HEK293 (cell line): ENCODE measurements around the gene HEXIM1.

Experiments
- CTCF ChIP-seq: fragments of 450-650 bp; formaldehyde crosslinking; IDR thresholded peaks from 2 replicates; pipeline ENCODE4 v1.5.1; 2016; ENCODE audit warnings: missing biosample characterization, missing genetic modification characterization
- GLIS2 ChIP-seq: fragments of 450-650 bp; formaldehyde crosslinking; IDR thresholded peaks from 2 replicates; pipeline ENCODE4 v1.5.1; 2016; ENCODE audit warnings: missing biosample characterization, missing genetic modification characterization
- REPIN1 ChIP-seq: fragments of 450-650 bp; formaldehyde crosslinking; IDR thresholded peaks from 2 replicates; pipeline ENCODE4 v1.5.1; 2017; ENCODE audit warnings: missing biosample characterization, missing genetic modification characterization, low read depth
- ZNF175 ChIP-seq: fragments of 450-650 bp; formaldehyde crosslinking; IDR thresholded peaks from 2 replicates; pipeline ENCODE4 v1.5.1; 2016; ENCODE audit warnings: missing biosample characterization, missing genetic modification characterization
- ZNF18 ChIP-seq: fragments of 450-650 bp; formaldehyde crosslinking; IDR thresholded peaks from 2 replicates; pipeline ENCODE4 v1.5.1; 2016; ENCODE audit warnings: missing biosample characterization, missing genetic modification characterization
- ZNF223 ChIP-seq: fragments of 450-650 bp; formaldehyde crosslinking; IDR thresholded peaks from 2 replicates; pipeline ENCODE4 v1.5.1; 2016; ENCODE audit warnings: missing biosample characterization, missing genetic modification characterization
- ZNF280D ChIP-seq: fragments of 450-650 bp; formaldehyde crosslinking; IDR thresholded peaks from 2 replicates; pipeline ENCODE4 v1.5.1; 2016; ENCODE audit warnings: missing biosample characterization, missing genetic modification characterization
- ZNF391 ChIP-seq: fragments of 450-650 bp; formaldehyde crosslinking; IDR thresholded peaks from 2 replicates; pipeline ENCODE4 v1.5.1; 2016; ENCODE audit warnings: low read depth, missing biosample characterization, missing genetic modification characterization, borderline replicate concordance
- ZNF433 ChIP-seq: fragments of 450-650 bp; formaldehyde crosslinking; IDR thresholded peaks from 2 replicates; pipeline ENCODE4 v1.5.1; 2016; ENCODE audit warnings: missing biosample characterization, missing genetic modification characterization, low read depth
- ZNF473 ChIP-seq: fragments of 450-650 bp; formaldehyde crosslinking; IDR thresholded peaks from 2 replicates; pipeline ENCODE4 v1.5.1; 2017; ENCODE audit warnings: missing biosample characterization, missing genetic modification characterization
- ZNF48 ChIP-seq: fragments of 450-650 bp; formaldehyde crosslinking; IDR thresholded peaks from 2 replicates; pipeline ENCODE4 v1.5.1; 2016; ENCODE audit warnings: missing biosample characterization, missing genetic modification characterization
- ZNF501 ChIP-seq: fragments of 450-650 bp; formaldehyde crosslinking; IDR thresholded peaks from 2 replicates; pipeline ENCODE4 v1.5.1; 2016; ENCODE audit warnings: missing biosample characterization, missing genetic modification characterization
- ZNF549 ChIP-seq: fragments of 450-650 bp; IDR thresholded peaks from 2 replicates; pipeline ENCODE4 v1.5.1; 2018; ENCODE audit warnings: missing biosample characterization, missing genetic modification characterization, mild to moderate bottlenecking, inconsistent platforms, moderate library complexity
- ZNF629 ChIP-seq: fragments of 450-650 bp; formaldehyde crosslinking; IDR thresholded peaks from 2 replicates; pipeline ENCODE4 v1.5.1; 2017; ENCODE audit warnings: missing biosample characterization, missing genetic modification characterization
- ZNF660 ChIP-seq: fragments of 450-650 bp; IDR thresholded peaks from 2 replicates; pipeline ENCODE4 v1.5.1; 2018; ENCODE audit warnings: missing biosample characterization, mild to moderate bottlenecking, missing genetic modification characterization
- ZNF776 ChIP-seq: fragments of 450-650 bp; formaldehyde crosslinking; IDR thresholded peaks from 2 replicates; pipeline ENCODE4 v1.5.0; 2017; ENCODE audit warnings: missing biosample characterization, missing genetic modification characterization, borderline replicate concordance
- ZNF843 ChIP-seq: fragments of 450-650 bp; formaldehyde crosslinking; IDR thresholded peaks from 2 replicates; pipeline ENCODE4 v1.5.1; 2016; ENCODE audit warnings: missing biosample characterization, missing genetic modification characterization
- TF ChIP-seq, protein P1 (sequence below): fragments of 450-650 bp; formaldehyde crosslinking; IDR thresholded peaks from 2 replicates; pipeline ENCODE4 v1.5.1; 2016; ENCODE audit warnings: missing biosample characterization, missing genetic modification characterization, low read depth
- TF ChIP-seq, protein P2 (sequence below): fragments of 450-650 bp; formaldehyde crosslinking; IDR thresholded peaks from 2 replicates; pipeline ENCODE4 v1.5.1; 2016; ENCODE audit warnings: missing biosample characterization, missing genetic modification characterization, borderline replicate concordance
- TF ChIP-seq, protein P3 (sequence below): fragments of 450-650 bp; formaldehyde crosslinking; IDR thresholded peaks from 2 replicates; pipeline ENCODE4 v1.5.1; 2016; ENCODE audit warnings: missing biosample characterization, missing genetic modification characterization
- TF ChIP-seq, protein P4 (sequence below): fragments of 450-650 bp; formaldehyde crosslinking; IDR thresholded peaks from 2 replicates; pipeline ENCODE4 v1.5.1; 2016; ENCODE audit warnings: missing biosample characterization, missing genetic modification characterization, low read depth
- TF ChIP-seq, protein P5 (sequence below): fragments of 450-650 bp; formaldehyde crosslinking; IDR thresholded peaks from 2 replicates; pipeline ENCODE4 v1.5.1; 2016; ENCODE audit warnings: missing biosample characterization, missing genetic modification characterization

Gene HEXIM1

GRCh38 chr17:45149669-45150664 is 1.7 kb downstream of the HEXIM1 start (continued):
- TF ChIP-seq, protein P1, sequence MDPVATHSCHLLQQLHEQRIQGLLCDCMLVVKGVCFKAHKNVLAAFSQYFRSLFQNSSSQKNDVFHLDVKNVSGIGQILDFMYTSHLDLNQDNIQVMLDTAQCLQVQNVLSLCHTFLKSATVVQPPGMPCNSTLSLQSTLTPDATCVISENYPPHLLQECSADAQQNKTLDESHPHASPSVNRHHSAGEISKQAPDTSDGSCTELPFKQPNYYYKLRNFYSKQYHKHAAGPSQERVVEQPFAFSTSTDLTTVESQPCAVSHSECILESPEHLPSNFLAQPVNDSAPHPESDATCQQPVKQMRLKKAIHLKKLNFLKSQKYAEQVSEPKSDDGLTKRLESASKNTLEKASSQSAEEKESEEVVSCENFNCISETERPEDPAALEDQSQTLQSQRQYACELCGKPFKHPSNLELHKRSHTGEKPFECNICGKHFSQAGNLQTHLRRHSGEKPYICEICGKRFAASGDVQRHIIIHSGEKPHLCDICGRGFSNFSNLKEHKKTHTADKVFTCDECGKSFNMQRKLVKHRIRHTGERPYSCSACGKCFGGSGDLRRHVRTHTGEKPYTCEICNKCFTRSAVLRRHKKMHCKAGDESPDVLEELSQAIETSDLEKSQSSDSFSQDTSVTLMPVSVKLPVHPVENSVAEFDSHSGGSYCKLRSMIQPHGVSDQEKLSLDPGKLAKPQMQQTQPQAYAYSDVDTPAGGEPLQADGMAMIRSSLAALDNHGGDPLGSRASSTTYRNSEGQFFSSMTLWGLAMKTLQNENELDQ (tag by site-specific recombination): no peak
- TF ChIP-seq ZNF629 (tag by site-specific recombination) (peak; percentile 70), ZNF18 (tag by site-specific recombination) (no peak), REPIN1 (tag by site-specific recombination) (0 out of 2 replicates have a peak, but pooled peaks have one; percentile 21), ZNF549 (tag by site-specific recombination) (no peak), ZNF280D (no peak), ZNF223 (tag by site-specific recombination) (no peak), ZNF843 (tag by site-specific recombination) (no peak), CTCF (tag by site-specific recombination) (no peak), ZNF175 (tag by site-specific recombination) (no peak), ZNF391 (no peak; the same call in 1 of the 2 replicates), ZNF473 (tag by site-specific recombination) (no peak), ZNF660 (tag by site-specific recombination) (0 out of 2 replicates have a peak, but pooled peaks have one; percentile 10), ZNF776 (no peak), ZNF501 (tag by site-specific recombination) (peak; percentile 78), GLIS2 (no peak; the same call in 1 of the 2 replicates), ZNF48 (tag by site-specific recombination) (no peak), ZNF433 (no peak)
- TF ChIP-seq, protein P2, sequence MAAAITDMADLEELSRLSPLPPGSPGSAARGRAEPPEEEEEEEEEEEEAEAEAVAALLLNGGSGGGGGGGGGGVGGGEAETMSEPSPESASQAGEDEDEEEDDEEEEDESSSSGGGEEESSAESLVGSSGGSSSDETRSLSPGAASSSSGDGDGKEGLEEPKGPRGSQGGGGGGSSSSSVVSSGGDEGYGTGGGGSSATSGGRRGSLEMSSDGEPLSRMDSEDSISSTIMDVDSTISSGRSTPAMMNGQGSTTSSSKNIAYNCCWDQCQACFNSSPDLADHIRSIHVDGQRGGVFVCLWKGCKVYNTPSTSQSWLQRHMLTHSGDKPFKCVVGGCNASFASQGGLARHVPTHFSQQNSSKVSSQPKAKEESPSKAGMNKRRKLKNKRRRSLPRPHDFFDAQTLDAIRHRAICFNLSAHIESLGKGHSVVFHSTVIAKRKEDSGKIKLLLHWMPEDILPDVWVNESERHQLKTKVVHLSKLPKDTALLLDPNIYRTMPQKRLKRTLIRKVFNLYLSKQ (tag by site-specific recombination): no peak
- TF ChIP-seq, protein P3, sequence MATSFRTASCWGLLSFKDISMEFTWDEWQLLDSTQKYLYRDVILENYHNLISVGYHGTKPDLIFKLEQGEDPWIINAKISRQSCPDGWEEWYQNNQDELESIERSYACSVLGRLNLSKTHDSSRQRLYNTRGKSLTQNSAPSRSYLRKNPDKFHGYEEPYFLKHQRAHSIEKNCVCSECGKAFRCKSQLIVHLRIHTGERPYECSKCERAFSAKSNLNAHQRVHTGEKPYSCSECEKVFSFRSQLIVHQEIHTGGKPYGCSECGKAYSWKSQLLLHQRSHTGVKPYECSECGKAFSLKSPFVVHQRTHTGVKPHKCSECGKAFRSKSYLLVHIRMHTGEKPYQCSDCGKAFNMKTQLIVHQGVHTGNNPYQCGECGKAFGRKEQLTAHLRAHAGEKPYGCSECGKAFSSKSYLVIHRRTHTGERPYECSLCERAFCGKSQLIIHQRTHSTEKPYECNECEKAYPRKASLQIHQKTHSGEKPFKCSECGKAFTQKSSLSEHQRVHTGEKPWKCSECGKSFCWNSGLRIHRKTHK (tag by site-specific recombination): no peak
- TF ChIP-seq, protein P4, sequence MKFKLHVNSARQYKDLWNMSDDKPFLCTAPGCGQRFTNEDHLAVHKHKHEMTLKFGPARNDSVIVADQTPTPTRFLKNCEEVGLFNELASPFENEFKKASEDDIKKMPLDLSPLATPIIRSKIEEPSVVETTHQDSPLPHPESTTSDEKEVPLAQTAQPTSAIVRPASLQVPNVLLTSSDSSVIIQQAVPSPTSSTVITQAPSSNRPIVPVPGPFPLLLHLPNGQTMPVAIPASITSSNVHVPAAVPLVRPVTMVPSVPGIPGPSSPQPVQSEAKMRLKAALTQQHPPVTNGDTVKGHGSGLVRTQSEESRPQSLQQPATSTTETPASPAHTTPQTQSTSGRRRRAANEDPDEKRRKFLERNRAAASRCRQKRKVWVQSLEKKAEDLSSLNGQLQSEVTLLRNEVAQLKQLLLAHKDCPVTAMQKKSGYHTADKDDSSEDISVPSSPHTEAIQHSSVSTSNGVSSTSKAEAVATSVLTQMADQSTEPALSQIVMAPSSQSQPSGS (tag by site-specific recombination): peak; percentile 73; the same call in 1 of the 2 replicates
- TF ChIP-seq, protein P5, sequence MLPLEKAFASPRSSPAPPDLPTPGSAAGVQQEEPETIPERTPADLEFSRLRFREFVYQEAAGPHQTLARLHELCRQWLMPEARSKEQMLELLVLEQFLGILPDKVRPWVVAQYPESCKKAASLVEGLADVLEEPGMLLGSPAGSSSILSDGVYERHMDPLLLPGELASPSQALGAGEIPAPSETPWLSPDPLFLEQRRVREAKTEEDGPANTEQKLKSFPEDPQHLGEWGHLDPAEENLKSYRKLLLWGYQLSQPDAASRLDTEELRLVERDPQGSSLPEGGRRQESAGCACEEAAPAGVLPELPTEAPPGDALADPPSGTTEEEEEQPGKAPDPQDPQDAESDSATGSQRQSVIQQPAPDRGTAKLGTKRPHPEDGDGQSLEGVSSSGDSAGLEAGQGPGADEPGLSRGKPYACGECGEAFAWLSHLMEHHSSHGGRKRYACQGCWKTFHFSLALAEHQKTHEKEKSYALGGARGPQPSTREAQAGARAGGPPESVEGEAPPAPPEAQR (tag by site-specific recombination): no peak
